ENCODE measurements around the gene BTBD2. TPM values are rescaled to one million over a fixed set of nuclear protein-coding genes. Genes with fewer than 3 reads are reported as not detected.

BTBD2 gene
- total and polyA plus RNA-seq, 4 experiments from 2014 or later = 2.8 to 59.4 (median 29.4) TPM

DNA sequence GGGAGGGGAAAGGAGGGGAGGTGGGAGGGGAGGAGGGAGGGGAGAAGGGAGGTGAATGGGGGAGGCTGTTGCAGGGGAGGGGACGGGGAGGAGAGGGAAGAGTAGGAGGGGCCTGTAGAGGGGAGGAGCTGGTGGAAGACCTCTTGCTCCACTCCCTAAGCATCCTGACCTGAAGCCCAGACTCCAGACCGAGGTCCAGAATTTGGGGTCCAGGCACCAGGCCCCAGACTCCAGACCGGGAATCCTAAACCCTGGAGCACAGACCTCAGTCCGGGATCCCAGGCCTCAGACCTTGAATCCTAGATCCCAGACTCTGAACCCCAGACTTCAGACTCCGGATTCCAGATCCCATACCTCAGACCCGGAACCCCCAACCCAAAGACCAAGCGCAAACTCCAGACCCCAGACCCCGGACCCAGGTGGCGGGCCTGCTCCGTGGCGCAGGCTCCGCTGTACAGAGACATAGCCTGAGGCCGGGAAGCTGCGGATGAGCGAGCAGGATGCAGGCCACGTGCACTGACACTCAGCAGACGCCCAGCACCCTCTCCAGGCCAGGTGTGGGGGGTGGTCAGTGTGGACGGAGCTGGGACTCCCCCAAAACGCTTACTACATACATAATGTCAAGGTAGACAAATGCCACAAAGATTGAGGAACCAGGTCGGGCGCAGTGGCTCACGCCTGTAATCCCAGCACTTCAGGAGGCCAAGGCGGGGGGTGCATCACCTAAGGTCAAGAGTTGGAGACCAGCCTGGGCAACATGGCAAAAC lies 710 bp upstream of the BTBD2 start:
- Mint-ChIP-seq H3K36me3 (peaks cover 4 to 9% of the 10 kb centered on the region in 2 donors), H3K4me3 (peak overlapping the region; percentile 43 to 65 (median 60)), H3K9me3 (peaks cover 0 to 3% (median 0%) of the 10 kb centered on the region in 8 donors), H3K27me3 (no peaks in the 10 kb centered on the region), H3K4me1 (peaks cover 7 to 25% (median 16%) of the 10 kb centered on the region in 4 donors), H3K27ac (peak overlapping the region in 6 of 7 donors; percentile 36 to 91 (median 64))
- H3K4me3 ChIP-seq (ENCODE audit: low read length in 2 of 2) = no peak overlapping the region
- CTCF ChIA-PET (ENCODE audit: partially characterized antibody) = interaction anchor here (0.5 to 5.5 kb wide), 4 partner anchors 54 to 87 kb away, joined by 3 to 40 read pairs (median 4); no protein-coding TSS in a partner anchor
- no peaks in the 10 kb centered on the region for H3K27me3 ChIP-seq (ENCODE audit: insufficient read depth, low read length)
- peak overlapping the region; percentile 18 for H3K27ac ChIP-seq (ENCODE audit: low read depth, low read length)
- peak; percentile 43 to 78 (median 55) for DNase-seq
- no peaks in the 10 kb centered on the region for H3K36me3 ChIP-seq (ENCODE audit: insufficient read depth, low read length)
- H3K9me3 ChIP-seq (ENCODE audit: control insufficient read depth in 1 of 2, low read length in 2 of 2) = no peaks in the 10 kb centered on the region
- POLR2A ChIA-PET (ENCODE audit: partially characterized antibody) = interaction anchor here (0.6 to 2.9 kb wide), 8 partner anchors 17 to 79 kb away, joined by 3 to 11 read pairs (median 4); partner anchors contain the start of genes MKNK2 and MOB3A
- intact Hi-C loops (cut with micrococcal nuclease) = no loop called here
- H3K4me1 ChIP-seq (ENCODE audit: insufficient read depth, low read length) = peaks cover 16% of the 10 kb centered on the region

- Histone ChIP-seq H3K27me3 (ENCODE audit: insufficient read depth, low read length) (no peaks in the 10 kb centered on the region), H3K27ac (ENCODE audit: low read depth, low read length) (no peak overlapping the region), H3K4me1 (ENCODE audit: insufficient read depth, low read length) (peaks cover 16% of the 10 kb centered on the region), H3K36me3 (ENCODE audit: insufficient read depth, low read length) (no peaks in the 10 kb centered on the region), H3K4me3 (ENCODE audit: low read length in 2 of 2) (no peak overlapping the region), H3K9me3 (ENCODE audit: control insufficient read depth in 1 of 2, low read length in 2 of 2) (no peaks in the 10 kb centered on the region)
- no peaks in the 10 kb centered on the region for H3K27me3 Mint-ChIP-seq
- intact Hi-C loops (cut with micrococcal nuclease) = loop anchor here (1.0 kb wide), 1 partner anchor 86 kb away; no protein-coding TSS in a partner anchor
- ChIA-PET CTCF (ENCODE audit: partially characterized antibody) (no interaction called here), POLR2A (ENCODE audit: partially characterized antibody) (interaction anchor here (1.0 kb wide), 1 partner anchor 72 kb away, joined by 3 read pairs; no protein-coding TSS in a partner anchor)
- peak in 4 of 5 donors; percentile 18 to 30 (median 28) for DNase-seq
- H3K4me1 Mint-ChIP-seq = peaks cover 8 to 30% (median 21%) of the 10 kb centered on the region in 4 donors
- peaks cover 0 to 3% (median 0%) of the 10 kb centered on the region in 8 donors for H3K9me3 Mint-ChIP-seq
- peaks cover 5 to 10% of the 10 kb centered on the region in 2 donors for H3K36me3 Mint-ChIP-seq
- peak overlapping the region; percentile 31 to 73 (median 56) for H3K4me3 Mint-ChIP-seq
- peak overlapping the region in 4 of 7 donors; percentile 21 to 77 (median 60) for H3K27ac Mint-ChIP-seq
Measured at GRCh38 chr19:2014731-2015607, 545 bp downstream of the BTBD2 start.

- ChIA-PET CTCF (ENCODE audit: partially characterized antibody) (no interaction called here), POLR2A (ENCODE audit: partially characterized antibody) (no interaction called here)
- H3K36me3 Mint-ChIP-seq = peaks cover 5 to 8% of the 10 kb centered on the region in 2 donors
- peaks cover 0 to 3% (median 0%) of the 10 kb centered on the region in 8 donors for H3K9me3 Mint-ChIP-seq
- Histone ChIP-seq H3K27me3 (ENCODE audit: insufficient read depth, low read length) (no peaks in the 10 kb centered on the region), H3K36me3 (ENCODE audit: insufficient read depth, low read length) (no peaks in the 10 kb centered on the region), H3K9me3 (ENCODE audit: control insufficient read depth in 1 of 2, low read length in 2 of 2) (no peaks in the 10 kb centered on the region), H3K27ac (ENCODE audit: low read depth, low read length) (no peak overlapping the region), H3K4me3 (ENCODE audit: low read length in 2 of 2) (no peak overlapping the region), H3K4me1 (ENCODE audit: insufficient read depth, low read length) (peaks cover 11% of the 10 kb centered on the region)
- intact Hi-C loops (cut with micrococcal nuclease) = no loop called here
- peak overlapping the region in 3 of 8 donors; percentile 20 to 65 (median 51) for H3K4me3 Mint-ChIP-seq
- H3K27me3 Mint-ChIP-seq = no peaks in the 10 kb centered on the region
- peaks cover 8 to 24% (median 17%) of the 10 kb centered on the region in 4 donors for H3K4me1 Mint-ChIP-seq
- peak overlapping the region in 4 of 7 donors; percentile 44 to 79 (median 54) for H3K27ac Mint-ChIP-seq
- no peak for DNase-seq
Measured at GRCh38 chr19:2014131-2014571, 1.4 kb downstream of the BTBD2 start.

DNA sequence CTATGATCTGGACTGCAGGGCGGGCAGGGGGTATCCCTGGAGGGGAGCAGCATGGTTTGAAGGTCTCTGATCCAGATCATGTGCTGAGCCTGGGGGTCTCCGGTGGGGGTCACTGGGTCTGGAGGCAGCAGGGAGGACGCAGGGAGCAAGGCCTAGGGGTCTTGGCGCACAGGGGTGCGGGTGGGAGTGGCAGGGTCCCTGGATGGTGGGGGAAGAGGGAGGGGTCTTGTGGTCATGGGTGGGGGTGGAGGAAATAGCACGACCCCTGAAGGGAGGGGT lies 1.9 kb downstream of the BTBD2 start:
- H3K4me1 ChIP-seq (ENCODE audit: insufficient read depth, low read length) = peaks cover 11% of the 10 kb centered on the region
- POLR2A ChIA-PET (ENCODE audit: partially characterized antibody) = no interaction called here
- no peak for DNase-seq
- peaks cover 0 to 3% (median 0%) of the 10 kb centered on the region in 8 donors for H3K9me3 Mint-ChIP-seq
- no peak overlapping the region for H3K4me3 ChIP-seq (ENCODE audit: low read length in 2 of 2)
- no peak overlapping the region for H3K27ac ChIP-seq (ENCODE audit: low read depth, low read length)
- no peaks in the 10 kb centered on the region for H3K36me3 ChIP-seq (ENCODE audit: insufficient read depth, low read length)
- peaks cover 8 to 24% (median 17%) of the 10 kb centered on the region in 4 donors for H3K4me1 Mint-ChIP-seq
- peak overlapping the region in 4 of 8 donors; percentile 20 to 43 (median 28) for H3K4me3 Mint-ChIP-seq
- CTCF ChIA-PET (ENCODE audit: partially characterized antibody) = no interaction called here
- no peaks in the 10 kb centered on the region for H3K27me3 ChIP-seq (ENCODE audit: insufficient read depth, low read length)
- no peaks in the 10 kb centered on the region for H3K9me3 ChIP-seq (ENCODE audit: control insufficient read depth in 1 of 2, low read length in 2 of 2)
- H3K36me3 Mint-ChIP-seq = peaks cover 5 to 8% of the 10 kb centered on the region in 2 donors
- no peaks in the 10 kb centered on the region for H3K27me3 Mint-ChIP-seq
- intact Hi-C loops (cut with micrococcal nuclease) = no loop called here
- peak overlapping the region in 4 of 7 donors; percentile 22 to 79 (median 56) for H3K27ac Mint-ChIP-seq

DNA sequence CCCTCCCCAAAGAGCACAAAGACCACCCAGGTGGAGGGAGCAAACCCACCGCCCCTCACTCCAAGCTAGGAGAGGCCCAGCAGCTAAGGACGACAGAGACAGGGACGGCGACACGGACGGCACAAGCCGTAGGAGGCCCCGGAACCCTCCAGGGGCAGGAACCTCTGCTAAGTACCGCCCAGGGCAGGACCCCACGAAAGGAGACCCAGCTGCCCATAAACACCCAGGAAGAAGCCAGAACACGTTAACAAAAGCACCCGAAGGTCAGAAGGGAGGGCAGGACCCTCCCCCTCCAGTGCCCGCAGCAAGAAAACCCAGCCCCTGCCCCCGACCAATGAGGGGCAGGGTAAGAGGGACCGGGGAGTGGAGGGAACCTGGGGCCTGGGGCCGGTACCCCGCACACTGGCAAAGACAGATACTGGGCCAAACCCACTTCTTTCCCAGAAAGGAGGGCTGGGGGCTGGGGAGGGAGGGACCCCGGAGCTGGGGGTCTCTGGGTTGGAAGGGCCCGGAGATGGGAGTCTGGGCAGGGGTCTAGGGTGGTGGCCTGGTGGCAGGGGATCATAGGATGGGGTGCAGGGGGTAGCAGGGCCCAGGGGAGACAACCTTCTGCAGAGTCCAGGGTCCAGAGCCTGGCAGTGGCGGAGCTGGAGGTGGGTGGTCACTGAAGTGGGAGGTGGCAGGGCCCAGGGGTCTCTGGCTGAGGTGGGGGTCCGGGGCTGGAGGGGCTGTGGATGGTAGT lies 2.4 kb downstream of the BTBD2 start:
- H3K27me3 ChIP-seq (ENCODE audit: insufficient read depth, low read length) = no peaks in the 10 kb centered on the region
- peaks cover 8 to 24% (median 17%) of the 10 kb centered on the region in 4 donors for H3K4me1 Mint-ChIP-seq
- H3K4me3 ChIP-seq (ENCODE audit: low read length in 2 of 2) = no peak overlapping the region
- H3K27me3 Mint-ChIP-seq = no peaks in the 10 kb centered on the region
- intact Hi-C loops (cut with micrococcal nuclease) = no loop called here
- H3K9me3 Mint-ChIP-seq = peaks cover 0 to 3% (median 0%) of the 10 kb centered on the region in 8 donors
- peak overlapping the region in 5 of 8 donors; percentile 20 to 43 (median 35) for H3K4me3 Mint-ChIP-seq
- peak overlapping the region in 4 of 7 donors; percentile 44 to 68 (median 56) for H3K27ac Mint-ChIP-seq
- H3K36me3 Mint-ChIP-seq = peaks cover 5 to 8% of the 10 kb centered on the region in 2 donors
- no peaks in the 10 kb centered on the region for H3K9me3 ChIP-seq (ENCODE audit: control insufficient read depth in 1 of 2, low read length in 2 of 2)
- ChIA-PET POLR2A (ENCODE audit: partially characterized antibody) (interaction anchor here (0.9 kb wide), 1 partner anchor 84 kb away, joined by 3 read pairs; no protein-coding TSS in a partner anchor), CTCF (ENCODE audit: partially characterized antibody) (no interaction called here)
- no peaks in the 10 kb centered on the region for H3K36me3 ChIP-seq (ENCODE audit: insufficient read depth, low read length)
- H3K4me1 ChIP-seq (ENCODE audit: insufficient read depth, low read length) = peaks cover 11% of the 10 kb centered on the region
- H3K27ac ChIP-seq (ENCODE audit: low read depth, low read length) = no peak overlapping the region
- no peak for DNase-seq

- H3K36me3 Mint-ChIP-seq = peaks cover 5 to 8% of the 10 kb centered on the region in 2 donors
- no peak overlapping the region for H3K4me3 Mint-ChIP-seq
- no peaks in the 10 kb centered on the region for H3K9me3 ChIP-seq (ENCODE audit: control insufficient read depth in 1 of 2, low read length in 2 of 2)
- H3K36me3 ChIP-seq (ENCODE audit: insufficient read depth, low read length) = no peaks in the 10 kb centered on the region
- H3K4me3 ChIP-seq (ENCODE audit: low read length in 2 of 2) = no peak overlapping the region
- H3K27ac Mint-ChIP-seq = peak overlapping the region in 3 of 7 donors; percentile 44 to 78 (median 72)
- POLR2A ChIA-PET (ENCODE audit: partially characterized antibody) = no interaction called here
- H3K9me3 Mint-ChIP-seq = no peaks in the 10 kb centered on the region
- intact Hi-C loops (cut with micrococcal nuclease) = no loop called here
- peaks cover 7% of the 10 kb centered on the region for H3K4me1 ChIP-seq (ENCODE audit: insufficient read depth, low read length)
- no peaks in the 10 kb centered on the region for H3K27me3 ChIP-seq (ENCODE audit: insufficient read depth, low read length)
- peaks cover 10 to 22% (median 17%) of the 10 kb centered on the region in 4 donors for H3K4me1 Mint-ChIP-seq
- CTCF ChIA-PET (ENCODE audit: partially characterized antibody) = no interaction called here
- no peaks in the 10 kb centered on the region for H3K27me3 Mint-ChIP-seq
- no peak overlapping the region for H3K27ac ChIP-seq (ENCODE audit: low read depth, low read length)
- DNase-seq = no peak
Measured at GRCh38 chr19:2011169-2011568, 4.3 kb downstream of the BTBD2 start.
